Measurements from ENCODE around the gene MANBA.
"Not testable (repeated sequence)": the region's sequence is repeated elsewhere in the genome, so short reads cannot be mapped to it uniquely, and the experiment has no call there.

Gene MANBA

GRCh38 chr4:102761906-102762305, 1.1 kb upstream of the MANBA start:
- DNase-seq (ENCODE audit: low spot score) = no peak

GRCh38 chr4:102761296-102761701, 531 bp upstream of the MANBA start:
- DNase-seq (ENCODE audit: low spot score) = no peak

GRCh38 chr4:102759831-102760644, 730 bp downstream of the MANBA start:
- no peak for DNase-seq (ENCODE audit: low spot score)

GRCh38 chr4:102758241-102759160, 2.3 kb downstream of the MANBA start:
- no peak for DNase-seq (ENCODE audit: low spot score)

- DNase-seq (ENCODE audit: low spot score) = no peak
These were observed 3.1 kb downstream of the MANBA start for GRCh38 chr4:102757681-102758080.

GRCh38 chr4:102754044-102754443, 6.7 kb downstream of the MANBA start:
- no peak for DNase-seq (ENCODE audit: low spot score)

GRCh38 chr4:102751941-102752340, 8.8 kb downstream of the MANBA start:
- DNase-seq (ENCODE audit: low spot score) = no peak

- DNase-seq (ENCODE audit: low spot score) = not testable (repeated sequence)
These were observed 17.4 kb downstream of the MANBA start for GRCh38 chr4:102743352-102743751.

- DNase-seq (ENCODE audit: low spot score) = not testable (repeated sequence)
These were observed 22.0 kb downstream of the MANBA start for GRCh38 chr4:102738802-102739201.

GRCh38 chr4:102736636-102737549, 23.9 kb downstream of the MANBA start:
- no peak for DNase-seq (ENCODE audit: low spot score)

GRCh38 chr4:102735582-102735981, 25.2 kb downstream of the MANBA start:
- DNase-seq (ENCODE audit: low spot score) = no peak

- DNase-seq (ENCODE audit: low spot score) = no peak
These were observed 26.0 kb downstream of the MANBA start for GRCh38 chr4:102734591-102735385.

- no peak for DNase-seq (ENCODE audit: low spot score)
These were observed 26.7 kb downstream of the MANBA start for GRCh38 chr4:102734116-102734515.

GRCh38 chr4:102733084-102733483, 27.7 kb downstream of the MANBA start:
- DNase-seq (ENCODE audit: low spot score) = no peak

GRCh38 chr4:102732678-102733077, 28.1 kb downstream of the MANBA start:
- DNase-seq (ENCODE audit: low spot score) = no peak

GRCh38 chr4:102730968-102731533, 29.7 kb downstream of the MANBA start:
- DNase-seq (ENCODE audit: low spot score) = no peak

GRCh38 chr4:102729486-102729885, 31.3 kb downstream of the MANBA start:
- DNase-seq (ENCODE audit: low spot score) = not testable (repeated sequence)

GRCh38 chr4:102726919-102727318, 33.8 kb downstream of the MANBA start:
- DNase-seq (ENCODE audit: low spot score) = not testable (repeated sequence)

GRCh38 chr4:102726068-102726467, 34.7 kb downstream of the MANBA start:
- DNase-seq (ENCODE audit: low spot score) = no peak

GRCh38 chr4:102725229-102725628, 35.5 kb downstream of the MANBA start:
- no peak for DNase-seq (ENCODE audit: low spot score)

GRCh38 chr4:102723511-102723910, 37.3 kb downstream of the MANBA start:
- DNase-seq (ENCODE audit: low spot score) = no peak

Measured in HuH-7.5 (cell line).